ENCODE measurements around the gene LCE2A.
A peak's percentile ranks its signal among the peaks of the same experiment; 100 is the strongest.
"Not testable (repeated sequence)": the region's sequence is repeated elsewhere in the genome, so short reads cannot be mapped to it uniquely, and the experiment has no call there.

The LCE2A gene, protein sequence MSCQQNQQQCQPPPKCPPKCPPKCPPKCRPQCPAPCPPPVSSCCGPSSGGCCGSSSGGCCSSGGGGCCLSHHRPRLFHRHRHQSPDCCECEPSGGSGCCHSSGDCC

DNA sequence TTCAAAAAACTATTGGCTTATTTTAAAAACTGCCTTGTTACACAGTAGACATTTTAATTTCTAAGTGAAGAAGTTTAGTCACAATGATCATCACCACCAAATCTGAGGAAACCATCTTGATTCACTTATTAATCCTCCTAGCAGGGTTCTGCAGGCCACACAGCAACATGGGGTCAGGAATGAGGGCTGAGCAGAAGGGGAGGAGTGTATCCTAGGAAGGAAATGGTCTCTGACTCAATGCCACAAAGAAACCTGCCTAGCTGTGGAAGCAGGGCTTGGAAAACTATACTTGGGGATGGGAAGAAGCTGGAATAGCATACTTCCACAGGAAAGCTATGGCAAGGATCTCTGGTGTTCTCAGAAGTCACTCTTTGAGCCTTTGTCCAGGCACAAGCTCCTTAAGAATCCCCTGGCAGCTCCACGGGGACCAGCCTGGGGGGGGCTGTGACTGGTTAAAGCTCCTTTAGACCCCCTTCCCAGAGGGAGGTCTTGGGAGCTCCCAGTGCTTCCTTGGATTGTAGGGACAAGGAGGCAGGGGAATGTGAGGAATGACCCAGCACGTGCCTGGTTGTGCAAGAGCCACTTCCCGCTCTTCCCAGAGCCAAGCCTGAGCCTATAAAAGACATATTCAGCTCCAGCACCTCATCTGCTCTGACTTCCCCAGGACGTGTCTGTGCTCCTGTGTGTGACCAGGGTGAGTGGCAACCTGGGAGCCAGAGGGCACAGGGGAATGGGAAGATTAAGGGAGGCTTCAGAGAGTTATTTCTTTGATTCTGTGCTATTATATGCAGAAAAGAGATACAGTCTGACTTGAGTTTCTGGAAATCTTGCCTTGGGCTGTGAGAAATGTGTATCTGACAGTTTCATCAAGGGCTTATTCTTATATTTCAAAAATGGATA is at the start of gene LCE2A:
TSS of gene LCE2A (plus strand) at position 645 of the 900 bp plus-strand sequence. CDS start 557 bp downstream, outside the sequence.
- DNase-seq (ENCODE audit: low spot score) = no peak

DNA sequence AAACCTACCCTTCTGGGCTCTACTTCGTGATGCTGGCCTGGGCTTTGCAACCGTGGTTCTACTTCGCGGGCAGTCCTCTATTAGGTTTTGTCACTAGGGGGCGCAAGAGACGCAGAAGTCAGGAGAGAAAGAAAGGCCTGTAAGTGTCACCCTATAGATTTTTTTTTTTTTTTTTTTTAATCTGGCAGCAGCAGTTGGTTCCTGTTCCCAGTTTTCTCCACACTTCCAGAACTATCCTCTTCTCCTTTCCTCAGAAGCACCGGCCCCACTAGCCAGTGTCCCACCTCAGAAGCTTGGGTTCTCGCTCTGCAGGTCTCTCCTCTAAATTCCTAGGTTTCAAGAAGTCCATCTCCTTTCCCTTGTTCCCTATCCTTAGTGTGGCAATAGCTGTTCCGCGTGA is 44.0 kb upstream of the LCE2A start:
- DNase-seq (ENCODE audit: low spot score) = peak; percentile 54

DNA sequence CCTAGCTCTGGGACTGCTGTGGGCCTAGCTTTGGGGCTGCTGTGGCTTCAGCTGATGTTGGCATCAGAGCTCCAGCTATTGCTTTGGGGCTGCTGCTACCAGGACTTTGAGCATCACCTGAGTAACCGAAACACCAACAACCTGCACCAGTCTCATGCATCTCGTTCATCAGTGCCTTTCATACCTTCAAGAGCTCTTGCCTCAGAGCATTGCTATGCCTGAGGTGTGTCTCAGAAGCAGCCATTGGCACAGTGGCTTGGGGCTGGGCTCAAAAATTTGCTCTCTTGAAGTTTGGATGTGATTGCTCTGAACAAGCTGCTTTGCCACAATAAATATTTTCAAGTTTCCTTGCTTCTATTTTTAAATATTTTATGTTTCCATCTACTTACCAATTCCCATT is 41.7 kb upstream of the LCE2A start:
- DNase-seq (ENCODE audit: low spot score) = no peak

DNA sequence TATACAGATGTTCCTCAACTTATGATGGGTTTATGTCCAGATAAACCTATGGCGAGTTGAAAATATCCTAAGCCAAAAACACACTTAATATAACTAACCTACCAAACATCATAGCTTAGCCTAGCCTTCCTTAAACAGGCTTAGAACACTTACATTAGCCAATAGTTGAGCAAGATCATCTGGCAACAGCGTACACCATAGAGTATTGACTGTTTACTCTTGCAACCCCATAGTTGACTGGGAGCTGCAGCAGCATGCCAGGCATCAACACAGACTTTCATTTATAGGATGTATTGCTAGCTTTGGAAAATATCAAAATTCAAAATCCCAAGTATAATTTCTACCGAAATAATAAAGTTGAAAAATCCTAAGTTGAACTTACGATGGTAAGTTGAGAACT is 40.5 kb upstream of the LCE2A start:
- no peak for DNase-seq (ENCODE audit: low spot score)

DNA sequence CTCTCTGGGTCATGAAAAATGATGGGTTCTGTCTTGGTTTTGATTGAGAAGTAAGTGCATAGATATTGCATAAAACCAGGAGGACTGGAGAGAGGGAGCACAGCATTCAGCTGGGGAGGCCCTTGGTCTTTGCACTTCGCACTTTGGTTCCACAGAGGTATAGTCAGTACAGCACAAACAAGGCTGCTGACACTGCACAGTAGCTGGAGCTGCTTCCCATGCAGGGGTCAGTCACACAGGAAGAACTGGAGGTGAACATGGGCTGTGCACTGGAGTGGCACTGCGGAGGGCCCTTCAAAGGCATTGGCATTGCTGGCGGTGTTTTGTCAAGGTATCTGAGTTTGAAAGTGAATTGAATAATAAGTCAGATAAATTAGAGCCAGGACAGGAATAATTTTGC is 39.5 kb upstream of the LCE2A start:
- DNase-seq (ENCODE audit: low spot score) = no peak

DNA sequence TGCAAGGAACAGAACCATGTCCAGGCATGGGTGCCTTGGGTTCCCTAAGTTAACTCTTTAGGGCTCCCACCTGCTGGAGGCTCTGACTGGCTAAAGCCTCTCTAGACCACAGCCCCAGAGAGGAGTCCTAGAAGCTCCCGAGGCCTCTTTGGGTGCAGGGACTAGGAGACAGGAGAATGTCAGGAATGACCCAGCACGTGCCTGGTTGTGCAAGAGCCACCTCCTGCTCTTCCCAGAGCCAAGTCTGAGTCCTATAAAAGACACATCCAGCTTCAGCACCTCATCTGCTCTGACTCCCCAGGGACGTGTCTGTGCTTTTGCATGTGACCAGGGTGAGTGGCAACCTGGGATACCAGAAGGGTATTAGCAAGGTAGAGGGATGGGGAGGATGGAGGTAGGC is 35.0 kb upstream of the LCE2A start, which contains the start of gene LCE2D:
TSS of gene LCE2D (plus strand) at position 283 of the 400 bp plus-strand sequence. CDS start 726 bp downstream, outside the sequence.
- DNase-seq (ENCODE audit: low spot score) = no peak

DNA sequence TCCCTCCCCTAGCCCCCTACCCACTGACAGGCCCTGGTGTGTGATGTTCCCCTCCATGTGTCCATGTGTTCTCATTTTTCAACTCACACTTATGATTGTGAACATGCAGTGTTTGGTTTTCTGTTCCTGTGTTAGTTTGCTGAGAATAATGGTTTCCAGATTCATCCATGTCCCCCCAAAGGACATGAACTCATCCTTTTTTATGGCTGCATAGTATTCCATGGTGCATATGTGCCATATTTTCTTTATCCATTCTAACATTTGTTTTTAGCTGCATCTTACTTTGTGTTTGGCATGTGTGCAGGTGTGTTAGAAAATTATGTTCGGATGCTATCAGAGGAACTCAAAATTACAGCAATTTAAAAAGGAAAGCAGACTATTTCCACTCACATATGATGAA is 32.0 kb upstream of the LCE2A start:
- DNase-seq (ENCODE audit: low spot score) = not testable (repeated sequence)

DNA sequence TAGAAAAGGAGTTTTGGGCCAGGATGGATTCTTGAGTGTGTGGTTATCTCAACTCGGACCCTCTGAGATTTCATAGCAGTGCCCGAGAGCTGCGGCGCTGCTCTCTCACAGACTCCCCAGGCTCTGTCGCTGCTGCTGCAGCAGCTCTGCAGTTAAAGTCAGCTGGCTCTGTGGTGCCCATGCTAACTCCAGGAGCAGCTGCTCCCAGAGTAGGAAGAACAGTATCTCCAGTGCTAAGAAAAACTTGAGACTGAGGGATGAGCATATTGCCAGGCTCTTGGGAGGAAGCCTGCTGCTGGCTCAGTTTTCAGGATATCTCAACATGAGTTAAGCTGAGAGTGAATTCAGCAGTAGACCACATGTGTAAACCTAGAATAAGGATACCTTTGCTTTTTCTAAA is 30.5 kb upstream of the LCE2A start:
- DNase-seq (ENCODE audit: low spot score) = no peak

DNA sequence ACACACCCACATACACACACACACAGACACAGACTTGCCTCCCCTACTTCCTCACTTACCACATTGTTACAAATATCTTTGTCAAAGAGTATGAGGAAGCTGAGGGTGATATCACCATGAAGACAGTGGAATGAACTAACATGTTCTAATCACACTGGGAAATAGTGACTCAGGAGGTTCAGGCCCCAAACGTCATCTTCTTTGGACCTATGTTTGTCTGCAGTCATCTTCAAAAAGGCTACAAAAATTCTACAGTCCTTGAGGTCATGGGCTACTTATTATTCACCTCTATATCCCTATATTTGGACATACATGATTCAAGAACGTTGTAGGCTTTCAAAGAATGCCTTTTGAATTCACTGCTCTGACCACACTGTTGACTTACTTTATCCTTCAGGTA is 25.1 kb upstream of the LCE2A start:
- no peak for DNase-seq (ENCODE audit: low spot score)

DNA sequence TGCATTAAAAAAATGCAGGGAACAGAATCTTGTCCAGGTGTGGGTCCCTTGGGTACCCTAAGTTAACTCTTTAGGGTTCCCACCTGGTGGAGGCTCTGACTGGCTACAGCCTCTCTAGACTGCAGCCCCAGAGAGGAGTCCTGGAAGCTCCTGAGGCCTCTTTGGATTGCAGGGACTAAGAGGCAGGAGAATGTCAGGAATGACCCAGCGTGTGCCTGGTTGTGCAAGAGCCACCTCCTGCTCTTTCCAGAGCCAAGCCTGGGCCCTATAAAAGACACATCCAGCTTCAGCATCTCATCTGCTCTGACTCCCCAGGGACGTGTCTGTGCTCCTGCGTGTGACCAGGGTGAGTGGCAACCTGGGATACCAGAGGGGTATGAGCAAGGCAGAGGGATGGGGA is 23.2 kb upstream of the LCE2A start, which contains the start of gene LCE2C:
TSS of gene LCE2C (plus strand) at position 297 of the 400 bp plus-strand sequence. CDS start 737 bp downstream, outside the sequence.
- not testable (repeated sequence) for DNase-seq (ENCODE audit: low spot score)

DNA sequence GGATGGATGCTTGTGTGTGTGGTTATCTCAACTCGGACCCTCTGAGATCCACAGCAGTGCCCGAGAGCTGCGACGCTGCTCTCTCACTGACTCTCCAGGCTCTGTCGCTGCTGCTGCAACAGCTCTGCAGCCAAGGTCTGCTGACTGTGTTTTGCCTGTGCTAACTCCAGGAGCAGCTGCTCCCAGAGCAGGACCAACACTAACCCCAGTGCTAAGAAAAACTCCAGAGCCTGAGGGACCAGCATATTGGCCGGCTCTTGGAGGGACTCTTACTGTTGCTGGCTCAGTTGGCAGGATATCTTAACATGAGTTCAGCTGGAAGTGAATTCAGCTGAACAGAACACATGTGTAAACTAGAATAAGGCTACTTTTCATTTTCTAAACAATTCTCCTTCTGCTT is 18.7 kb upstream of the LCE2A start:
- DNase-seq (ENCODE audit: low spot score) = no peak

DNA sequence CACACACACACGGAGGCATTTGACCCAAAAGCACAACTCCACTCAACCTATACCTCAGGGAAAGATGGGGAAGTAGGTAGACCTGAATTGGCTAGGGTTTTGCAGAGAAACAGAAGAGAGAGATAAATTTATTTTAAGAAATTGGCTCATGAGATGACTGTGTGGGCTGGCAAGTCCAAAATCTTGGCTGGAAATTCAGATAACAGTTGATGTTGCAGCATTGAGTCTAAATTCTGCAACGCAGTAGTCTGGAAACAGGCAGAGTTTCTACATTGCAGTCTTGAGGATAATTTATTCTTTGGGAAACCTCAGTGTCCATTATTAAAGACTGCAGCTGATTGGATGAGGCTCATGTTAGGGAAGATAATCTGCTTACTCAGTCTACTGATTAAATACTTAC is 16.5 kb upstream of the LCE2A start:
- DNase-seq (ENCODE audit: low spot score) = no peak

DNA sequence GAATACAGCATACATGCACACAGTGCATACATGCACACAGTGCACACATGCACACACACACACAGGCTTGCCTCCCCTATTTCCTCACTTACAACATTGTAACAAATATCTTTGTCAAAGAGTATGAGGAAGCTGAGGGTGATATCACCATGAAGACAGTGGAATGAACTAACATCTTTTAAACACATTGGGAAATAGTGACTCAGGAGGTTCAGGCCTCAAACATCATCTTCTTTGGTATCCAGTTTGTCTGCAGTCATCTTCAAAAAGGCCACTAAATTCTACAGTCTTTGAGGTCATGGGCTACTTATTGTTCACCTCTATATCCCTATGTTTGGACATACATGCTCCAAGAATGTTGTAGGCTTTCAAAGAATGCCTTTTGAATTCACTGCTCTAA is 14.3 kb upstream of the LCE2A start:
- DNase-seq (ENCODE audit: low spot score) = no peak

DNA sequence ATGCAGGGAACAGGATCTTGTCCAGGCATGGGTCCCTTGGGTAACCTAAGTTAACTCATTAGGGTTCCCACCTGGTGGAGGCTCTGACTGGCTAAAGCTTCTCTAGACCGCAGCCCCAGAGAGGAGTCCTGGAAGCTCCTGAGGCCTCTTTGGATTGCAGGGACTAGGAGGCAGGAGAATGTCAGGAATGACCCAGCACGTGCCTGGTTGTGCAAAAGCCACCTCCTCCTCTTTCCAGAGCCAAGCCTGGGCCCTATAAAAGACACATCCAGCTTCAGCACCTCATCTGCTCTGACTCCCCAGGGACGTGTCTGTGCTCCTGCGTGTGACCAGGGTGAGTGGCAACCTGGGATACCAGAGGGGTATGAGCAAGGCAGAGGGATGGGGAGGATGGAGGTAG is 12.3 kb upstream of the LCE2A start, which contains the start of gene LCE2B:
TSS of gene LCE2B (plus strand) at position 301 of the 400 bp plus-strand sequence. CDS start 721 bp downstream, outside the sequence.
- not testable (repeated sequence) for DNase-seq (ENCODE audit: low spot score)

DNA sequence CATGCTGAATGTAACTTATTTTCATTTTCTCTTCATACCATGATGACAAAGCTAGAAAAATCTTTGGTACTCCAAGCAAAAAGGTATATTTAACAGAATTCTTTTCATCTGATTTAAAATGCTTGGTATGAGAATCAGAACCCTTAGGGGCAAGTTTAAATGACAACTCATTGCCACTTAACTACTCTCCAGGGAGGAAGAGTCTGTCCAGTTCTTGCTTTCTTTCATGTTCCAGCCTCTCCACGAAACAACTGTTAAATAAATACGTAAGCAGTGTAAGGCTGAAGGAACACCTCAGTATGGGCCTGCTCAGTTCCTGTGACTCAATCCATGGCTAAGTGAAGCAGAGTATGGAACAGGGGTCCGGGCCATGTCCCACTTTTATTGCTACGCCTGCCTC is 1.6 kb downstream of the LCE2A start:
- no peak for DNase-seq (ENCODE audit: low spot score)

DNA sequence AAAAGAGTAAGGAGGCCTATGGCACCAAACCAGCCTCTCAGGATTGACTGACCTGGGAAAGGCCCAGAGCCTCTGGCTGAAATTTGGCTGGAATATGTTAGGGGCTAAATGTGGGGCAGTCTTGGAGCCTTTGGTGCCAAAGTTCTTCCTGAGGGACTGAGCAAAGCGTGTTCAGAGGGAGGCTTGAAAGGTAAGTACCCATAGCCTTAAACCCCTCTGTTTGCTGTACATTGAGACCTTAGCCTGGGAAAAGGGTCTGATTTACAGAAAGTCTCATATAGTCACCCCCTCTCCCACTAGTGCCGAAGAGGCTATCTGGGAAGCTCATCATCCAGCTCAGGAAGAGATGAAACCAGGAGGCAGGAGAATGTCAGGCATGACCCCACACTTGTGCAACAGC is 9.7 kb downstream of the LCE2A start, which contains the start of gene LCE4A:
TSS of gene LCE4A (plus strand) at position 301 of the 400 bp plus-strand sequence. CDS start 916 bp downstream, outside the sequence.
- no peak for DNase-seq (ENCODE audit: low spot score)

DNA sequence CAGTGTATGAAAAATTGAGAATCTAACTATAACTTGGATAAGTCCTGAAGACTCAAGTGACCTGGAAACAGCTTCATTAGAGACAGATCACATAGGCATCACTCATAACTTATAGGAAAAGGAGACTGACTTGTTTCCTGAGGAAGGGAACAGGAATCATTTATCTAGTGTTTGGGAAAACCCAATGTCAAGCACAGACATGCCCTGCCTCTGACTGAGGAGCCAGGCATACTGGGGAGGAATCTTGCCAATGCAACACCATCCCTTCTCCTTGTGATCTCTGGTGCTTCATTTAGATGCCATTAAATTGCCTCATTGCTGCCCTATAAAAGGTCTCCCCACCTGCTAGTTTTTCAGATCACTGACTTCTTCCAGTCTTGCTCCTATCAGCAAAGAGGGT is 20.1 kb downstream of the LCE2A start:
- DNase-seq (ENCODE audit: low spot score) = no peak

DNA sequence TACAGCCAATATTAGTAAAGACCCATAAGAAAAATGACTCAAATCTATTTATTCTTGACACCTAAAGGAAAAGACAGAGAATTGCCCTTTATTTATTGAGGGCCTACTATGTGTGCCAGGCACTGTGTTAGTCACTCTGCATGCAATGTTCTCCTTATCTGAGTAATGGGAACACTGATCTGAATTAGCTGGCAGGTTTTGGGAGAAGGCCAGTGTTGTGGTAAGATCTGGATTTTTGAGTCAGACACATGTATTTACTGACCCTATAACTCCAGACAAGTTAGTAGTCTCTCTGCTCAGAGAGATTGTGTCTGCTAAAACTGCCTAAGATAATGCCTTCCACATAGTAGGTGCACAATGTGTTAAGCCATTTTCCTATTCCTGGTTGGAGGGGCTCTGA is 27.1 kb downstream of the LCE2A start:
- DNase-seq (ENCODE audit: low spot score) = no peak

DNA sequence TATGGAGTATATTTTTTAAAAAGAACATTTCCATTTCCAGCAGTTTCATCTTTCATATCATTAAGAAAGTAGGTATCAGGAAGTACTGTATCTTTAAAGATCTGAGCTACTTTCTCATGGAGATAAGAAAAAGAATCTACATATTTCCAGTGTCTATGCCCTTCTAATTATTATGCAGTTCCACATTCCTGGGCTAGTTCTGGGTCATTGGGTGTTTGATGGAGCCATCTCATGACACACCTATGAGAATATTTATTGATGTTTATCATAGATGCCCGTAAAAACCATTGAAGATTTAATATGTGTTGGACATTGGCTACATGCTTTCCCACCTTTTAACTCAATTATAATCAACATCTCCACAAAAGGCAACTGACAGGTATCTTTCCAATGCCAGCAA is 30.8 kb downstream of the LCE2A start:
- DNase-seq (ENCODE audit: low spot score) = no peak

DNA sequence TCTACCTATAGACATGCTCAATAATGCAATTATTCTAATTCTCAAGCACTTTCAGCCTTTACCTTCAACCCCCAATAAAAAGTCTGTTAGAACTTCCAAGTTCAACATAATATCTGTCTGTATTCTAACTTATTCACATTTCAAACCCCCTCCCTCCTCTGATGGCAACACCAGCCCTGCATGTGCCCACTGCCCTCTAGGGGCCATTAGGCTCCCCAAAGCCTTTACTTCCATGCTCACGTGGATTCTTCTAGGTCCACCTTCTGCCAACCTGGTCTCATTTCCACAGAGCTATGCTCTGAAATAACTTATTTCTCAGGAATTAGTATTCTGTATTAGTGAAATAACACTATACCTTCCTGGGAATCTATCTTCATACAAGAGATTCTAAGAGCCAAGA is 37.5 kb downstream of the LCE2A start:
- no peak for DNase-seq (ENCODE audit: low spot score)

DNA sequence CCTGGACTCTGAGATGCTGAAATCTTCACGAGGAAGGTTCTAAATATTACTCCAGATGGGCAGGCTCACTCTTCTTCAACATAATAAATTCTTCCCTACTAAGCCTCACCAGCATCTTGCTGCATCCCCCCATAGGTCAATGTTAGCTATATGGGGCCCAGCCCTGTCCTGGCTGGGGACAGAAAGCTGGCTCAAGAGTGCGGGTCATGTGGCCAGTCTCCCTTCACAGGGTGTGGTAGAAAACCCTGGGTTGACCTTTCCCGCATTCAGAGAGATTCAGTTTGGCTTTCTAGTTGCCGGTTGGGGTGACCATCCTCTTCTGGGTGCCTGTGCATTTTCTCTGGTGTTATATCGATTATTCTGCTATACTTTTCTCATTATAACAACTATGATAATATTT is 39.9 kb downstream of the LCE2A start:
- no peak for DNase-seq (ENCODE audit: low spot score)

DNA sequence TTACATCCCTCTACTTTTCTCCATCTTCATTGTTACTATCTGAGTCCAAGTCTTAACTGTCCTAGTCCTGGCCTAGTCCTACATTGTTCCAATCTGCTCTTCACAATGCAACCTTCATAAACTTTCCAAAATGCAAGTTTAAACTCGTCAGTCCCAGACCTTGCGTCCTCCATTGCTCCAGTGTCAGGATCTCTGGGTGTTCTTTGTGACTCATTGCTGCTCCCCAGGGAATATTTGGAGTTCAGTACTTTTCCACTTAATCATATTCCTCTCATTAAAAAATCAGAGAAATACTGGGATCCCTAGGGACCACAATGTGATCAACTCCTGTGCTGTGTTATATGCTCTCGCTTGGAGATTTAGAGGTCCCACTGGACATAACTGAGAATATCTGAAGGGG is 41.7 kb downstream of the LCE2A start:
- DNase-seq (ENCODE audit: low spot score) = no peak

DNA sequence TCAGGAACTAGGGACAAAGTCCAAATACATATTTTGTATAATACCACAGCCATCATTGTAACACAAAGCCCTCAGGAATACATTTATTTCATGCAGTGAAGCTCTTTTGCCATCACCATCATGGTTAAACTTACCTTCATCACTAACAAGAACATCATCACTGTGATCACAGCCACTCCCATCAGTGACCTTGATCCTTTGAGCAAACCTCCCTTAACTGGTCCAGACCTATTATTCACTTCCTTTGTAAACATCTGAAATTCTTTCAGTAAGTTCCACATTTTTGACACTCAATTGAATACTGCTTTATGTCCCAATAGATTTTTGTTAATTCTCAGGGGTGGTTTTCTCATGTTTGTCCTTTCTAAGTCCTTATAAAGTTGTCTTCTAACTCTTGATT is 43.5 kb downstream of the LCE2A start:
- no peak for DNase-seq (ENCODE audit: low spot score)
